ENCODE measurements around the gene PPL.

DNA sequence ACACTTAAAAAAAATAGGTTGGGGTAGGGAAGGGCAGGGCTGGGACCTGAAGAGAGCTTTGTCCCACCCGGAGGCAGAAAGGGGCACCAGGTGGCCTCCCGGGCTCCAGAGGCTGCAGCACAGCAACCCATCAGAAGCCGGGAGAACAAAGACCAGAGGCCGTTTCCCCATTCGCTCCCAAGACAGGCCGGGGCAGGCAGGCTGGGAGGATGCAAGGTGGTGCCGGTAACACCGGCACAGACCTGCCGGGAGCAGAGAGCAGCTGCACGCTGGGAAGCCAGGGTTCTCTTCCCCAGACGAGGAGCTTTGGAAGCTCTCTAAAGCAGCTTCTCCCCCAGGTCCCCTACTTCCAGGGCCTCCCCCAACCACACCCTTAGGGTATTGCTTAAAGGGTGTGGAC is 5.6 kb downstream of the PPL start:
- TF ChIP-seq, protein P1, sequence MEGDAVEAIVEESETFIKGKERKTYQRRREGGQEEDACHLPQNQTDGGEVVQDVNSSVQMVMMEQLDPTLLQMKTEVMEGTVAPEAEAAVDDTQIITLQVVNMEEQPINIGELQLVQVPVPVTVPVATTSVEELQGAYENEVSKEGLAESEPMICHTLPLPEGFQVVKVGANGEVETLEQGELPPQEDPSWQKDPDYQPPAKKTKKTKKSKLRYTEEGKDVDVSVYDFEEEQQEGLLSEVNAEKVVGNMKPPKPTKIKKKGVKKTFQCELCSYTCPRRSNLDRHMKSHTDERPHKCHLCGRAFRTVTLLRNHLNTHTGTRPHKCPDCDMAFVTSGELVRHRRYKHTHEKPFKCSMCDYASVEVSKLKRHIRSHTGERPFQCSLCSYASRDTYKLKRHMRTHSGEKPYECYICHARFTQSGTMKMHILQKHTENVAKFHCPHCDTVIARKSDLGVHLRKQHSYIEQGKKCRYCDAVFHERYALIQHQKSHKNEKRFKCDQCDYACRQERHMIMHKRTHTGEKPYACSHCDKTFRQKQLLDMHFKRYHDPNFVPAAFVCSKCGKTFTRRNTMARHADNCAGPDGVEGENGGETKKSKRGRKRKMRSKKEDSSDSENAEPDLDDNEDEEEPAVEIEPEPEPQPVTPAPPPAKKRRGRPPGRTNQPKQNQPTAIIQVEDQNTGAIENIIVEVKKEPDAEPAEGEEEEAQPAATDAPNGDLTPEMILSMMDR (IDR thresholded peaks at IDR 0.05; ENCODE audit: borderline replicate concordance, extremely low read depth, low read length, poor library complexity, severe bottlenecking): no peak
- no peak for TF ChIP-seq EZH2 (IDR thresholded peaks at IDR 0.05; ENCODE audit: borderline replicate concordance, low read depth, low read length, severe bottlenecking)

Data from DND-41 (cell line).